WTC11 (cell line): ENCODE measurements around the gene ANTXRL. TPM values are rescaled to one million over a fixed set of nuclear protein-coding genes. Genes with fewer than 3 reads are reported as not detected.
"Not testable (repeated sequence)": the region's sequence is repeated elsewhere in the genome, so short reads cannot be mapped to it uniquely, and the experiment has no call there.

ENCODE experiments used
- ATAC-seq: fragments of 200-7000 bp; cut with Tn5 transposase; 2 replicates; pipeline ENCODE4 v1.10.0; 2021; ENCODE audit warnings: mild to moderate bottlenecking, moderate library complexity
- CTCF ChIA-PET: fragments of 300-600 bp; sonication (Branson Sonifier 250); formaldehyde crosslinking; loops from one replicate; lab custom pipeline; 2021; ENCODE audit warnings: antibody characterized with exemption; lab: Charles Lee
- POLR2A ChIA-PET: fragments of 350-600 bp; sonication (Branson Sonifier 250); formaldehyde crosslinking; loops from one replicate; lab custom pipeline; 2021; ENCODE audit warnings: antibody characterized with exemption; lab: Charles Lee
- DNase-seq: peaks from one replicate; pipeline ENCODE4 v3.0.0; 2021; ENCODE audit warnings: low spot score
- H3K27ac Mint-ChIP-seq: 2 replicates; pipeline ENCODE4 v1.8.0; 2021; ENCODE audit warnings: mixed read lengths
- H3K27me3 Mint-ChIP-seq: 2 replicates; pipeline ENCODE4 v1.8.0; 2021; ENCODE audit warnings: low read depth, mild to moderate bottlenecking, moderate library complexity, mixed read lengths
- H3K36me3 Mint-ChIP-seq: 2 replicates; pipeline ENCODE4 v1.8.0; 2021; ENCODE audit warnings: mixed read lengths
- H3K4me1 Mint-ChIP-seq: 2 replicates; pipeline ENCODE4 v1.8.0; 2022; ENCODE audit warnings: mixed read lengths
- H3K4me3 Mint-ChIP-seq: 2 replicates; pipeline ENCODE4 v1.8.0; 2021; ENCODE audit warnings: mild to moderate bottlenecking, moderate library complexity, mixed read lengths
- H3K9me3 Mint-ChIP-seq: 2 replicates; pipeline ENCODE4 v1.8.0; 2021; ENCODE audit warnings: mixed read lengths
- total RNA-seq: library from RNA; stranded (reverse); gene quantifications from 3 replicates; pipeline ENCODE4 v1.2.3, GENCODE V29; 2021

ANTXRL gene
- total RNA-seq, 1 experiment from 2014 or later = not detected

- CTCF ChIA-PET, H3K36me3 Mint-ChIP-seq, H3K4me1 Mint-ChIP-seq, H3K4me3 Mint-ChIP-seq, POLR2A ChIA-PET, H3K27ac Mint-ChIP-seq, H3K9me3 Mint-ChIP-seq, H3K27me3 Mint-ChIP-seq, DNase-seq: not testable (repeated sequence)
- ATAC-seq = peak; percentile 46
Measured at GRCh38 chr10:46379233-46379848, 92.5 kb downstream of the ANTXRL start.

Other genes with a start within 250 kb of the ANTXRL start
- gene MSMB, start 240.7 kb upstream of the ANTXRL start, total RNA-seq = not detected in 3 replicates
- gene ANXA8L1, start 88.8 kb downstream of the ANTXRL start, total RNA-seq = not detected in 3 replicates
- 0.14 TPM in 1 of 3 replicates, not detected in the others for gene NPY4R, start 179.0 kb downstream of the ANTXRL start, total RNA-seq